Spleen (tissue), 7 donors: Measurements from ENCODE around the gene RAB23.

Experiments
- CTCF ChIP-seq, 11 experiments: fragments of 200-600 bp in 7 of 11; fragments of 450-650 bp in 4 of 11; sonication (generic) in 4 of 11; IDR thresholded peaks in 8 of 11; conservative IDR thresholded peaks in 3 of 11; 1 replicate in 7 of 11; 2 replicates in 4 of 11; pipeline versions ENCODE4 v1.4.0 to v1.8.0; 2016 to 2021; ENCODE audit warnings: antibody characterized with exemption in 11 of 11, inconsistent platforms in 4 of 11, mild to moderate bottlenecking in 1 of 11
- POLR2A ChIP-seq, 3 donors: fragments of 450-650 bp; IDR thresholded peaks; one replicate each; pipeline ENCODE4 v1.5.1; 2017; ENCODE audit warnings: antibody characterized with exemption in 3 of 3, mild to moderate bottlenecking in 1 of 3
- POLR2AphosphoS5 ChIP-seq, 3 donors: sonication (generic); formaldehyde crosslinking; IDR thresholded peaks; one replicate each; pipeline ENCODE4 v1.5.1; 2017; ENCODE audit warnings: antibody characterized with exemption in 3 of 3
- donor health status: DM: no; HTN: no; CAD: no; lungs with moderate emphysema.
- donor health status: DM: no; HTN: no; CAD: no.
- donor health status: DM: no; HTN: no; CAD: no.

GRCh38 chr6:57182017-57182432 is 40.1 kb downstream of the RAB23 start:
- TF ChIP-seq CTCF (IDR thresholded peaks at IDR 0.05 in 8 of 11, conservative IDR thresholded peaks at IDR 0.05 in 3 of 11), result no peak
- TF ChIP-seq POLR2AphosphoS5 (IDR thresholded peaks at IDR 0.05), result no peak
- no peak for TF ChIP-seq POLR2A (IDR thresholded peaks at IDR 0.05)
